Fibroblast of pulmonary artery (primary cell): ENCODE data around the gene STRBP.
"Not testable (repeated sequence)": the region's sequence is repeated elsewhere in the genome, so short reads cannot be mapped to it uniquely, and the experiment has no call there.

Experiments
- DNase-seq: peaks from one replicate; pipeline ENCODE4 v3.0.0-alpha.2; 2010; ENCODE audit warnings: low read depth
- H3K4me3 ChIP-seq: replicated peaks from 2 replicates; pipeline ENCODE4 v1.5.1; 2011; ENCODE audit warnings: low read depth, mild to moderate bottlenecking, control low read depth, low read length, moderate library complexity
- CTCF ChIP-seq: IDR thresholded peaks from 2 replicates; pipeline ENCODE4 v1.5.1; 2011; ENCODE audit warnings: mild to moderate bottlenecking, control low read depth, low read length, inconsistent platforms; ENCODE audit errors: missing control alignments

Gene STRBP

GRCh38 chr9:123283455-123283854 lies 15.1 kb upstream of the STRBP start:
- H3K4me3 ChIP-seq, result no peak overlapping the region
- no peak for DNase-seq
- no peak for TF ChIP-seq CTCF

GRCh38 chr9:123283048-123283408 lies 14.6 kb upstream of the STRBP start:
- TF ChIP-seq CTCF, result no peak
- no peak for DNase-seq

GRCh38 chr9:123282362-123283047 lies 14.1 kb upstream of the STRBP start:
- H3K4me3 ChIP-seq, result no peak overlapping the region
- DNase-seq, result peak; percentile 4
- TF ChIP-seq CTCF, result no peak

More at GRCh38 chr9:123283048-123283408, 14.6 kb upstream of the STRBP start:
- H3K4me3 ChIP-seq, result no peak overlapping the region

GRCh38 chr9:123281659-123282350 lies 13.4 kb upstream of the STRBP start:
- no peak for TF ChIP-seq CTCF
- H3K4me3 ChIP-seq, result no peak overlapping the region
- DNase-seq, result no peak

- H3K4me3 ChIP-seq, DNase-seq: not testable (repeated sequence)
These were observed 10.6 kb upstream of the STRBP start for GRCh38 chr9:123278879-123279493.

GRCh38 chr9:123278361-123278760 lies 10.0 kb upstream of the STRBP start:
- no peak for TF ChIP-seq CTCF
- no peak overlapping the region for H3K4me3 ChIP-seq
- DNase-seq, result no peak

GRCh38 chr9:123276551-123276950 lies 8.2 kb upstream of the STRBP start:
- DNase-seq, result no peak
- no peak for TF ChIP-seq CTCF
- H3K4me3 ChIP-seq, result no peak overlapping the region

GRCh38 chr9:123271133-123271532 lies 2.7 kb upstream of the STRBP start:
- not testable (repeated sequence) for DNase-seq, H3K4me3 ChIP-seq
